ENCODE results near the gene CDC45.

CDC45 gene

DNA sequence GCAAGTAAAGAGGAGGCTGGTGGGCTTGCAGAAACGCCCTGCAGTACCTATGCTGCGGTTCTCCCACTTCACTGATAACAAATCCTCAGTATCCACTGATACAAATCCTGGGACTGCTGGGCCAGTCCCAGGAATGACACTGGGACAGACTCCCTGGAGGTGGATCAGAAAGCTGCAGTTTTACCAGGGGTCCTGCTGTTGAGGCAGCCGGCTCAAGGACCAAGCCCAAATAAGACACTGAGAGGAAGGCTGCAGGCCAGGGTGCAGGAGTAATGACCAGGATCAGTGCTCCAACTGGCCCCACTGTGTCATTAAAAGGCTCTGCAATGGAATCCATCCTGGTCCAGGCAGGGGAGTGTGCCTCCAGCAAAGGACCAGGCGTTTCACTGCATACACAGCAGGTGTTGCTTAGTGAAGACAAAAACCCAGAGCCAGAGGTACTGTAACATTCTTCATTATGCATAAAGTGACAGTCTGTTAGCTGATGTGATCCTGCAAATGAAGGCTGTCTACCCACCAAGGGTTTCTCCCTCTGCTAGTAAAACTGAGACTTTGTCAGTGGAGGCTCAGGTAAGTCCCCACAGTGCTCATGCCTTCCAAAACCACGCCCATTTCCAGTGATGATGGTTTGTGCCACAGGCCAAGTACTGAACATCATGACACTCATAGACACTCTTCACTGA, 30.8 kb upstream of the CDC45 start:
- no peak for DNase-seq

DNA sequence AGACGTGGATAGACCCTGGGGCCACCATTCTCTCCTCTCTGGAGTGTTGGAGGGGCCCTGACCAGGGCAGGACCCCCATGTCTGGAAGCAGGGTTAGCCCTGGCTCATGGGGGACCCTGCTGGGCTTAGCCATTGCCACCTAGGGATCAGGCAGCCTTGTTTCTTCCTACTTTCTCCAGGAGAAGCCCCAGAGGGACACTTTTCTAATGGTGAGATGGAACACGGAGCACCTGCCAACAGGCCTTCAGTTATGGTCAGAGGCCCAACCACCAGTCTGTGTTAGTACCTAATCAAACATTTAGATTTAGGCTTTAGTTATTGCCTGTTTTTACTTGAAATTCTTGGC, 30.3 kb upstream of the CDC45 start:
- DNase-seq: no peak

DNA sequence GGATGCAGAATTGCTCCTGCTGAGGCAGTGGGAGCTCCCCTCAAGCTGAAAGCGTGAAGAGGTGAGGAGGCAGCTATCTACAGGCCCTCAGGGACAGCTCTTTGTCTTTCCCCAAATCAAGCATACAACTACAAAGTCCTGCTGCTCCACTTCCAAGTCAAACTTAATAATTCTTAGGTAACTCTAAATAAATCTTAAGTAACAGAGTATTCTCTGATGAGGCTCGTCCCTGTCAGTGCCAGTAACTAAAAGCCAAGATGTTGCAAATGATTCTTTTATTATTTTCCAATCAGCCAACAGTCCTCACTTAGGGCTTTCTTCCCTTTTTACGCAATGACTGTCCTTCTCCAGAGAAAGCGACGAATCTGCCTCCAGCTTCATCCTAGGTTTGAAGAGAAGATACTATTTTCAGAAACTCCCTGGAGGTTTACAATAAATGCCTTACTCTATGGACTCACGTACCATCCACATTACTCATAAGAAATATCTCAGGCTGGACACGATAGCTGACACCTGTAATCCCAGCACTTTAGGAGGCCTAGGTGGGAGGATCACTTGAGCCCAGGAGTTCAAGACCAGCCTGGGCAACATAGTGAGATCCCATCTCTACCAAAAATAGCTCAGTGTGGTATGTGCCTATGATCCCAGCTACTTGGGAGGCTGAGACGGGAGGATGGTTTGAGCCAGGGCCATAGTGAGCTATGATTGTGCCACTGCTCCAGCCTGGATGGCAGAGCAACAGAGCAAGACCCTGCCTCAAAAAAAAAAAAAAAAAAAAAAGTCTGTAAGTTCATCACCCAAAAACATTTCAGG, 29.2 kb upstream of the CDC45 start:
- no peak for DNase-seq

DNA sequence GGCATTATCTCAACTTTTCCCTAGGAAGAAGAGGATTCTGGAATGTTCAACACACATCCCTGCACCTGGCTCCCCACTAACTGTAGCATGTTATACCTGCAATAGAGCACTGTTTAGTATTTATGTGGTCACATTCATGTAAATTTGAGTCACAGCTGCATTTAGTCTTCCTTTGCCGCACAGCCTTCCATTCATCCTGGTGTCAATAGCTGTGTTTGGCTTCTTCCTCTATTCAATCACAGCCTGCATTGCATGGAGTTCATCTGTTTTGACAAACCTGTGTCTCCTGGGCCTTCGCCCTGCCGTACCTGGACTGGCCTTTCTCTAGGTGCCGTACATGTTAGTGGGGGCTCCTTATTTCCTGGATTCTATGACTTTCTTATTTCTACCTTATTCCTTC, 28.1 kb upstream of the CDC45 start:
- no peak for DNase-seq

DNA sequence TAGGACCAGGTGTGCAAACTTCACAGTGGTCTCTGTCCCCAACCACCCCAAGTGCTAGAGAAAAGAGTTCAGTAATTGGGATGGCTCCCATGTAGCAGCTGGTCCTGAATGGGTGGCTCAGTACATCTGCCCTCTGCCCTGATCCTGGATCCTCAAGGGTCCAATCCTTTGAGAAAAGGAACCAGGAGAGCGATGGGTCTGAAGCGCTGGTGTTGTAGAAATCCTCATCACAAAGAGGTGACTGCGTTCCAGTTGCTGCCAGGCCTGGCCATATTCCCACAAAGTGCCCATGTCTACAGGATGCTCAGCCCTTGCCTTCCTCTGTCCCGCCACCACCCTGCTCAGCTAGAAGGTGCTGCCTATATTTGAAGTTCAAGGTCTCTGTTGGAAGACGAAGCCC, 26.0 kb upstream of the CDC45 start:
- no peak for DNase-seq

DNA sequence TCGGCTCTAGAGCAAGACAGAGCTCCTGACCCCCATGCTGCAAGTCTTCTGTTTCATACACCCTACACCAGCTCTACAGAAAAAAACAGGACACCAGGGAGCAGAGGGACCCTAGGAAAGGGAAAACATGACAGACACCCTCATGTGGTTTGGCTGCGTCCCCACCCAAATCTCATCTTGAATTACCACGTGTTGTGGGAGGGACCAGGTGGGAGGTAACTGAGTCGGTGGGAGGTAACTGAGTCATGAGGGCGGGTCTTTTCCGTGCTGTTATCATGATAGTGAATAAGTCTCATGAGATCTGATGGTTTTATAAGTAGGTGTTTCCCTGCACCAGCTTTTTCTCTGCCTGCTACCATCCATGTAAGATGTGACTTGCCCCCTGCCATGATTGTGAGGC, 25.6 kb upstream of the CDC45 start:
- DNase-seq: no peak

DNA sequence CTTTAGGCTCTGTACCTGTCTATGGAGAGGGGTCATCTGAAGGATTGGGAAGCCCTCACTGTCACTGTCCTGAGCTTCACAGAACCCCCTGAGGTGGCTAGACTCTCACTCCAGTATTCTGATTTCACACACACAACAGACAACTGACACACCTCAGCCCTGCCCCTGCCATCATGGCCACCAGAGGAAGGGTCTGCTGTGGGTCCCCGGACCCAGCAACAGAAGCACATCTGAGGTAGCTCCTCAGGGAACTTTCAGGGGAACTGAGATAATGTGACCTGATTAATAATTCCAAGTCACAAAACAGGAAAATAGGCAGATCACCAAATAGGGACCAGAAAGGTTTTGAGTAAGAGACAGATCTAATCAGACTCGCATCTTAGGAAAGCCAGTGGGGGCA, 24.7 kb upstream of the CDC45 start:
- DNase-seq: no peak

DNA sequence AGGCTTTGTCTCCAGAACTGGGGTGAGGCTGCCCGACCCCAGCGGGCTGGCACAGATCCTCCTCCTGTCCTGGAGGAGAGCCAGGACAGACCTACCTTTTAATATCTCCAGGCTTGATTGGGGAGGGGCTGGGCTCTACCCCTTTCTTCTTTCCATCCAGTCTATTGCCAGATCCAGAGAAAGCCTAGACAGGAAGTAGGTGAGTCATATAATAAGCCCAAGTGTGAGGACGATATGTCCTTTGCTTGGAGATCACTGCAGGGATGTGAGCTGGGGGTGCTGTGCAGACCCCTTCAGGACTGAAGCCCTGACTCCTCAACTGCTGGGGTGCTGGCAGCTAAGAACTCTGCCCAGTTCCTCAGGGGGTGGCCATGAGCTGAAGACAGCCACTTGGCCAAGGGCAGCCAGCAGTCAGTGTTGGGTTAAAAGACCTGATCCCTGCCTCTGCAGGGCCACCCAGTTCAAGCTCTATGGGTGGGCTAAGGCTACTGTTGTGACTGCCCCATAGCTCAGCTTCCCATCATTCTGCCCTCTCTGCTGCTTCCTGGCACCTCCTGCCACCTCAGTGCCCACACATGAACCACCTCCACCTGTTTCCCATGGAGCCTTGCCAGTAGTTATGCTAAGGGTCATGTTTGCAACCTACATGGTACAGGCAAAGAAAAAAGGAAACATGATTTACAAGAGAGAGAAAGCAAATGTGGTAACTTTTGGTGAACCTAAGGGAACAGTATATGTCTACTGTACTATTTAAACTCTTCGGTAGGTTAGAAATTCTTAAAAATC, 23.9 kb upstream of the CDC45 start:
- DNase-seq: no peak

DNA sequence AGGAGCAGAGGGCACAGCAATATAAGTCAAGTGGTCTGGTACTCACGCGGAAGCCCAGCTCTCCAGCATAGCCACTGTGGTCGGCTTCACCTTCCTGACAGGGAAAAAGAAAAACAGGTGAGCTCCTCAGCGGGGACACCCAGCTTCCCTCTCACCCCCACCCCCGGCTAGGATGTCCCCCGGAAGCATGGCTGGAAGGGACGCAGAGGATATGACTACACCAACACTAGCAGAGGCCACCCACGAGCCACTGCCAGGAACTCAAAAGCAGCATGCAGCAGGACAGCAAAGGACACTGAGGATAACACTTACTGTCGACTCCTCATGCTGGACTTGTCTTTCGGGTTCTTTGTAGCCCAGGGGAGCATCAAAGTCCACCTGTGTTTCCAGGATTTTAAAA, 23.2 kb upstream of the CDC45 start:
- no peak for DNase-seq

DNA sequence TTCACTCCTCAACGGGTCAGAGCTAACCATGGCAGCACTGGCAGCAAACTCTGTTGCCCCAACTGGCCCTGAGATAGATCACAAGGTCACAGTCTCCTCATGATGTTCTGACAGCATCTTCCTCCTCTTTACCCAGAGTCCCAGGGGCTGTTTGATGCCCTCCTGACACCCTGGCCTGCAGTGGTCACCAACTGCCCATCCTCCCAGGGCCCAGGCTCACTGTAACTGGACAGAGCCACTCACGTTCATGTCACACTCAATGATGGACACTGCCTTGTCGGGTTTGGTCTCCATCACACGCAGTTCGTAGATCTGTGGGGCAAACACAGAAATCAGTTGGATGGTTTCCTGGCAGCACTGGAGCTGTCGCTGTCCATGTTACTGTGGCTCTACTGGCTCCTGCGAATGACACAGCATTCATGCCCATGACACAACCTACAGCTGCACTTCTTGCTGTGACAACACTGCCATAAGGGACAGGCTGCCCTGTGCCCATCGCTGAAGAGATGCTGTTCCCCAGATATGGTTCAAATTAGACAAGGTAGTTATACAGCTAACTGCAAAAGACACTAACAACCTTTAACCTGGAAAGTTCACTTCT, 21.8 kb upstream of the CDC45 start:
- no peak for DNase-seq

DNA sequence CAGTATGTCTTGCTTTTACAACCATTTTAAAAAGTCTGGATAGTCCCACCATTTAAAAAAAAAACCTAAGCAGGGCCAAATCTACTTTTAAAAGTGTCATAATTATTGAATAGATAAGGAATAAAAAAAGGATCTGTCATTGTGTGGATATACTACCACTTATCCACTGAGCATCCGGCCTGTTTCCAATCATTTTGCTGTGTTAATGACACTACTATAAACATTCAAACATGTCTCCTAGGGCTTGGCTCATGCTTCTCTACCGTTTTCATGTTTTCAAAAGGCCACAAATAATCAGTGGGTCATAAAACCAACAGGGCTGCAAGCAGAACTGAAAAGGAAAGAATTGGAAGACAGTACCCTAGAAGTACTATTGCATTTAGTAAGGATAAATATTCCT, 19.7 kb upstream of the CDC45 start:
- no peak for DNase-seq

DNA sequence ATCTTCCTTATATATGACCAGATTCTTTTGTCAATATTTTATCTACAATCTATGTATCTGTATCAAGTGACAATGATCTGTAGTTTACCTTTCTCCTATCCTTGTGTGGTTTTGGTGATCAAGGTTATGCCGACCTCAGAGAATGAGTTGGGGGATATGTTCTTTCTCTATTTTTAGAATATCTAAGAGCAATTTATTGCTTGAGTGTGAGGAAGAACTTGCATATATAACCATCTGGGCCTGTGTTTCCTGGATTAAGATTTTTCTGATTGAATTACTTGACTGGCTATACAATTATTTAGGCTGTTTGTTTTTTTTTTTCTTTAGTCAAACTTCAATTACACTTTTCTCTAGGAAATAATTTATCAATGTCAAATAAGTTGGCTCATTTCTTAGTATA, 18.2 kb upstream of the CDC45 start:
- no peak for DNase-seq

DNA sequence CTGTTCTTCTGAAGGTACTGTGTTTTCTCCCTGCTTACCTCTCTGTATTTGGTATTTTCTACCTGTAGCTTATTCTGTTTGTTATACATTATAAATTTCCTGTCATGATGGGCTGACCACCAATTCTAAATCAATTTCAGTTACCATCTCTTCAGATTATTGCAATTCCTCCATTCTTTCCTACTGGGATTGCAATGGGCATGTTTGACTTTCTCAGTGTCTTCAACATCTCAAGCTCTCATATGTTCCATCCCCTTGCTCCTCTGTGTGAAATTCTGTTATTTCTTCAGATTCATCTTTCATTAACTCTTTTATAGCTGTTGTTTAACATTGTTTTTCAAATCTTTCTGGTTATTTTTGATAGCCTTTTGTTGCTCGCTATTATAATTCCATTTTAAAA, 16.7 kb upstream of the CDC45 start:
- no peak for DNase-seq

DNA sequence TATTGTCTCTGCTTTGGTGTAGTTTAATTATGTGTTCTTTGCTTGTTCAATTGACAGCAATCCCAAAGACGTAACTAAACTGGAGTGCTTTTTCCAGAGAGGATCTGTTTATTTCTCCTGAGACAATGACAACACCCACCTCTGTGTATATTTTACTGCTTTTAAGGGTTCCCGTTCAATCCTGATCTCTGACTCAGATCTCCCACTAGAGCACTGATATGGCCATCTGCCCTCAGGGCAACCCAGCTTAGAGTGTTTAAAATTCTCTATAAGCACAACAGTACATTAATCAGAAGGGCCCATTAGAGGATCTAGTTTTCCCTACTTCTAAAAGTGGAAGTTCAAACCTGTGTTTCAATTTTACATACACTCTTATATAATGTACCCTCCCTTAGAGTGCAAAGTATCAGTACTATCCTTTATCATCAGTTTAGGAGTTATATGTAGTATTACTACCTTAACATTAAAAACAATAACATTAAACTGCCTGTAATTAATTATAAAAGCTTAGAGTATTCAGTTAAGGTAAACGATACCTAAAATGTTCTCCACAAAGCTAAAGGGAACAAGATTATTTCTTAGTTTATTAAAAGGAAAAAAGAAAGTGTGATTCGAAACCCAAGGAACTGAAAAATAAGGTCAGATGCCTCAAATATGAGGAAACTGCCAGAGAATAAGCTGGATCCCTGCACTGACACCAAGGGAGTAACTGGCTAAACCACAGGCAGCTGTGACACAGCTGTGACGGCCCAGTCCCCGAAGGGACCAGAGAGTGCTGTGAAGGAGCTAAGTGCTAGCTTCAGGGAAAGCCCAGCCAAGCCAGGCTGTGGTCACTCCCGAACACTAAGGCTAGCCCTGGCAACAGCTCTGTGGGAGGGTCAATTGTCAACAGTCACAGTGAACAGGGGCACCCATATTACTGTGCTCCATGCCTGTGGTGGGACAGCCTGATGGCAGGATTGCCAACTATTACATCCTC, 15.9 kb upstream of the CDC45 start:
- DNase-seq: no peak

DNA sequence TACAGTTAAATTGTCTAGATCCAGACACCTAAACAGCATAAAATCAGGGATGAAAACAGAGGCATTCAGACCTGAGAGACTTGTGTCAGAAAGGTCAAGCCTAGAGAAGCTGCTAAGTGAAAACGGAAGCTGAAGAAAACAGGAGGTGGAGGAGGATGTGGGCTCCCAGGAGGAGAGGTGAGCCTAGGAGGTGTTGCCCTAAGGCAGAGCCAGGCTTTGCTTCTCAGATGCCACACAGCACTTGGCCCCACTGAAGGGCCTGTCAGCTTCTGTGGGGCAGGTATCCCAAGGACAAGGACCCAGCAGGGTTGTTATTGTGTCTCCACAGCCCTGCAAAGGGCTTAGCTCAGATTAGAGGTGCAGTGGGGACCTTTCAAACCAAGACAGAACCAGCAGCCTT, 15.2 kb upstream of the CDC45 start:
- no peak for DNase-seq

DNA sequence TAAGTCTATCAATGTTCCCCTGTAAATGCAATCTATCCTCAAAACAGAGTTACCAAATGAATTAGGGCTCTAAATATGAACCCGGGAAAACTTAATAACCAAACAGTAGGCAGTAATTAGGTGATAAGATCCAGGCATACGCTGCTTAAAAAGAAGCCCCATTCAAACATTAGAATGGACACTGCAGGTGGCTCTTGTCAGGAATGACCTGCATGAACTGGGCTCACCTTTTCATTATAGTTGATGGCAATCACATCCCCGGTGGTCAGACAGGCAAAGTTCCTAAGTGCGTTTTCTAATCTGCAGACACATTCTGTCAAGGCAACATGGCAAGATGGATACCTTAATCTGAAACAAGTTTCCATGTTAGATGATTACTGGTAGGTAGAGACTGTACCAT, 14.7 kb upstream of the CDC45 start:
- no peak for DNase-seq

DNA sequence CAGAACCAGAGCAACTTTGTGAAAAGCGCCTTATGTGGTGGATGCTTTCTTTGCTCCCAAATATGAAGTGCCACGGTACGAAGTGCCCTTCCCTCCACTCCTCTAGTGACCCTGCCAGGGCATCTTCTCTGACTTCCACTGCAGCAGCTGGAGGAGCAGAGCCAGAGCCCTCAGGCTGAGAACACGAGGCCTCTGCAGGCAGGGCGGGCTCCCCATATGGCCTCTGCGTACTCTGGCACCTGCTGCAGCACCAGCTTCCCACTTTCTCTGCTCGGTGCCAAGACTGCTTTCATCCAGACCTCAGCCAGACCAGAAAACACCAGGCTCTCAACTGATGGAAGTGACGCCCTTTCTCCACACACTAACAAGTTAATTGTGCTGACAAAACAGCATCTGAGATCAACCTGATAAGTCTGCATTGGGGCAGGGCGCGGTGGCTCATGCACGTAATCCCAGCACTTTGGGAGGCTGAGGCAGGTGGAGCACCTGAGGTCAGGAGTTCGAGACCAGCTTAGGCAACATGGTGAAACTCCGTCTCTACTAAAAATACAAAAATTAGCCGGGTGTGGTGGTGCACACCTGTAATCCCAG, 13.5 kb upstream of the CDC45 start:
- no peak for DNase-seq

DNA sequence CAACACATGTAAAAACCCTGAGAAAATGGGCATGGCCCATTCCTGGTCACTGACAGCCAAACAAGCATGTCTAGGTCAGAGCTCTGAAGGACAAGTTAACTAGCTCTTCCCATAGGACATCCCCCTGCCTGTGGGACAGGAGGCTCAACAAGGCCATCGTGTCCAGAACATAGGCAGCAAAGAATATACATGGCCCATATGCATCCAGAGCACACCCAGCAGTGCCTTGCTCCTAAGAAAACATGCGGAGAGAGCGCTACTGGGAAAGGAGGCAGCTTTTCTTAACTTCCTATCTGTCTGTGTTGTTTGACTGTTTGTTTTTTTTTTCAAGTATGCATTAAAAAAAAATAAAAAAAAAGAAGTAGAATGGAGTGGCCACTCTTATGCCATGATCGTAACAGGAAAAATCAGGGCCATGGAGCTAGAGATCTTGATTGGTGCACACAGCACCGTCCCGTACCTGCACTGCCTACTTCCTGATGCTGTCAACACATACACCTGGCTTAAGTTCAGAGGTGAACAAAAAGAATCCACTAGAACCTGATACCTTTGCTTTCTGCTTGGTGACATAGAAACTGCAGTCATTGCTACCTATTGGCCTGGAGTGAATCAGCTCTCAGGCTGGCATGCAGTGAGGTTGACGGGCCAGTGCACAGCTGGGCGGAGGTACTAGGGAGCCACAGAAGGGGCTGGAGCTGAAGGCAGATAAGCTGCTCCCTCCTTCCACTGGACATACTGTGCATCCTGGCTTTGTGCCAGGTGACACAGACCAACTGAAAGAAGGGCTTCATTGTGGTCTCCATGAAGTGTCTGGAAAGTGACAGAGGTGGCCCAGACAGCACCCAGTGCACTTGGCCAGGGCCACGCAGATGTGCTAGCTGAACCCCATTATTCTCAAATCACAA, 12.6 kb upstream of the CDC45 start:
- no peak for DNase-seq

DNA sequence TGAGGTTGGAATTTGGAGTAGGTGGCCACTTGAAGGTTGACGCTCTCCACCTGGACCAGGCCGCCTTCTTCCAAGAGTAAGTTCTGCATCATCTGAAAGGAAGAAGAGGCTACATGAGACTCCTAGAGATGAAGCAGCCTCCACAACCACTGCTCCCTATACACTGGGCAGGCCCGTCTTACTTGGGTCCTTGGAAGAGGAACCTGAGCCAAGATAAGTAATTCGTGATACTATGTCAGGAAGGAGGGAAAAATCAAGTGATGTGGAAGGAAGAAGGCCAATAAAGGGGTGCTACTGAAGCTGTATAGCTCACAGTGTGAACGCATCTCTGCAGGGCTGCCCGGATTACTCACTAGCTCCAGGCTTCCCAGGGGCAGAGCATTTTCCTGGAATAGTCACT, 11.8 kb upstream of the CDC45 start:
- DNase-seq: no peak

DNA sequence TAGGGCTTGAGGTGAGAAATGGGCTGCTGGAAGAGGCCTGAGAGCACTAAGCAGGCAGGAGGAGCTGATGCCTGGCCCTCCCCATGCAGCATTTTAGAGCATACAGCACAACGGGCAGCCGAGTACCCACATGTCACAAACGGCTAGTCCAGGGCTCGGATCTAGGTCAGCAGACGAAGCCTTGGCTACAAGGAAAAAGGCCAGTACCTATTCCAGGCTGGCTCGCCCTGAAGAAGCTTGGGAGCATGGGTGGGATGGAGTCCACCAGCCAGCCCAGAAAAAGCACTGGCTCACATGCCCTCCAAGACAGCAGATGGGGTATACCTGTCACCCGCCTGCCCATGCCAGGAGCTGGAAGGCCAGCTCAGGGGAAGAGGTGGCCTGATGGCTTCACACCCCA, 10.3 kb upstream of the CDC45 start:
- no peak for DNase-seq

DNA sequence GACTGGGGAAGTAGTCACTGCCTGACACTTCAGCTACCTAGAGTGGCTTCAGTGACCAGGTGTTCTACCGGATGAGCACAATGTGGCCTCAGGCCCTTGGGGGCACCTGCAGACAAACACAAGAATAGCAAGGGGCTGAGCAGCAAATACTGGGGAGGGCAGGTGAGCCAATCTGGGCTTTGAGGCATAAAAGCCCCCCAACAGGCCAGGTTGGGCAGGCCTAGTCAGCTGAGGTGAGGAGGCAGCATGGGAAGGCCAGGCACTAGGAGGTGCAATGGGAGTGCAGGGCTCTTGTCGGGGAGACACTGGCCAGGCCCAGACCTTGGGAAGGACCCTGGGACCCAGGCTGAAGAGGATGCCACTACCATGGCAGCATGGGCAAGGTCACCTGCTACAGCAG, 9.7 kb upstream of the CDC45 start:
- DNase-seq: no peak
